BE2C (cell line): ENCODE measurements around the gene LEMD1.

Source experiments
- DNase-seq: peaks from one replicate; pipeline ENCODE4 v3.0.0-alpha.2; 2020
- H3K27me3 ChIP-seq: fragments of 250-450 bp; sonication (Bioruptor Pico); 2 replicates; pipeline ENCODE4 v1.5.1; 2020; ENCODE audit warnings: mild to moderate bottlenecking
- H3K36me3 ChIP-seq: fragments of 250-450 bp; sonication (Bioruptor Pico); 2 replicates; pipeline ENCODE4 v1.5.1; 2020; ENCODE audit warnings: mild to moderate bottlenecking
- H3K4me1 ChIP-seq: fragments of 250-450 bp; sonication (Bioruptor Pico); 2 replicates; pipeline ENCODE4 v1.5.1; 2020
- H3K4me3 ChIP-seq: 2 replicates; pipeline ENCODE4 v1.5.1; 2011; ENCODE audit warnings: low read depth, low read length
- H3K9me3 ChIP-seq: fragments of 250-450 bp; sonication (Bioruptor Pico); 2 replicates; pipeline ENCODE4 v1.5.1; 2020
- CTCF ChIP-seq: IDR thresholded peaks from 2 replicates; pipeline ENCODE4 v1.5.1; 2012; ENCODE audit warnings: mild to moderate bottlenecking, low read depth, low read length

LEMD1 gene

GRCh38 chr1:205374210-205375078, 47.4 kb downstream of the LEMD1 start:
- TF ChIP-seq CTCF = no peak
- H3K4me3 ChIP-seq = no peak overlapping the region
- H3K4me1 ChIP-seq = no peaks in the 10 kb centered on the region
- H3K36me3 ChIP-seq = no peaks in the 10 kb centered on the region
- no peak for DNase-seq
- H3K9me3 ChIP-seq = no peaks in the 10 kb centered on the region
- H3K27me3 ChIP-seq = no peaks in the 10 kb centered on the region

GRCh38 chr1:205373798-205374175, 48.1 kb downstream of the LEMD1 start:
- Histone ChIP-seq H3K4me3 (no peak overlapping the region), H3K9me3 (no peaks in the 10 kb centered on the region), H3K4me1 (no peaks in the 10 kb centered on the region), H3K27me3 (no peaks in the 10 kb centered on the region), H3K36me3 (no peaks in the 10 kb centered on the region)
- no peak for DNase-seq
- TF ChIP-seq CTCF = no peak

DNA sequence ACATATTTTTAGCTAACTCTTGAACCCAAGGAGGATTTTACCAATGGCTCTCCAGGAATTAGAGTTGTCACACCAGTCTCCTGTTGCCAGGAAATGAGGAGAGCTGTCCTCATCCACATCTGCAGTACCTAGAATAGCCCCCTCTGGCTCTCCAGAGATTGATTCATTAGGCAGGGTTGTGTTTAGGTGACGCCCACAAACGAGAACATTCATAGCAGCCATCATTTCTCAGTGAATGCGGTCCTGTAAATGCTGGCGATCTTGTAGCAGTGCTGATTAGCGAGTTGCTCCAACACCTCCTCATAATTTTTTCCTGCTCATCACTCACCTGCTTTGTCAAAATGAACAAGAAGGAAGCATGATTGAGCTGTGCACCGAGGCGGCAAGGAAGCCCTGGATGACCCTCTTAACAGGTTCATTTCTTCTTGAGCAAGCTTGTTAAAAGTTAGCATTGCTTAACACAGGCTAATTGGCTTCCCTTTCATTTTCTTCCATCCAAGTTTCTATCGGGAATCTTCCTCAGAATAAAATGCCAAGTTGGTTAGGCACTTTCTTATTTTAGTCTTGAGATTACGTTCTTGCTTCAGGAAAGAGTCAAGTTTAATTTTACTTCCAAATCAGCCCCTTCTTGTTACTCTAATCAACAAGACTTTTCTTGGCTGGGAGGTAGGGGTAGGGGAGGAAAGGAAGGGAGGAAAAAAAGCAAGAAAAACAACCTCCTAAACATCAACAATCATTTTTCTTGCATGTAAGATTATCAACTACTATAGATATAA, 48.6 kb downstream of the LEMD1 start:
- no peaks in the 10 kb centered on the region for H3K4me1 ChIP-seq
- H3K4me3 ChIP-seq = no peak overlapping the region
- no peak for DNase-seq
- no peaks in the 10 kb centered on the region for H3K36me3 ChIP-seq
- no peak for TF ChIP-seq CTCF
- no peaks in the 10 kb centered on the region for H3K27me3 ChIP-seq
- no peaks in the 10 kb centered on the region for H3K9me3 ChIP-seq

GRCh38 chr1:205371871-205372660, 49.8 kb downstream of the LEMD1 start:
- no peaks in the 10 kb centered on the region for H3K27me3 ChIP-seq
- no peaks in the 10 kb centered on the region for H3K36me3 ChIP-seq
- no peaks in the 10 kb centered on the region for H3K9me3 ChIP-seq
- H3K4me3 ChIP-seq = no peak overlapping the region
- TF ChIP-seq CTCF = no peak
- DNase-seq = no peak
- no peaks in the 10 kb centered on the region for H3K4me1 ChIP-seq

DNA sequence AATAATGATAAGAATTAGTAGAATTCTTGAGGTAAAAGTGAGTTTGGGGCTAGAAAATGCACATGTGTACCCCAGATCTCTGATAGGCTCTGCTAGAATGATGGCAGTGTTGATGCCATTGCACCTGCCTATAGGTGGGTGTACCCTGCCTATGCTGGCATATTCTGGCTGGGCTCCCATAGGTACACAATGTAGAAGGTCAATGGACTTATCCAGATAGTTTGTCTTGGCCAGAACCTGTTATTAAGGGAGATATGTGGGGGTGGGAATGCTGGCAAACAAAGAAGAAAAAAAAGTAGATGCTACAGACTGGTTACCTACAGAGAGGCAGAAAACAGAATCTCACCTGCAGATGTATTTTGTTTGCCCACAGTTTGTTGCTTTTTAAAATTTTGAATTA, 51.1 kb downstream of the LEMD1 start:
- Histone ChIP-seq H3K4me1 (no peaks in the 10 kb centered on the region), H3K4me3 (no peak overlapping the region), H3K9me3 (no peaks in the 10 kb centered on the region), H3K36me3 (no peaks in the 10 kb centered on the region), H3K27me3 (no peaks in the 10 kb centered on the region)
- DNase-seq = no peak
- no peak for TF ChIP-seq CTCF
